ENCODE results near the gene PTTG2.

- no peak for TF ChIP-seq CTCF (IDR thresholded peaks at IDR 0.05)
- no peak for TF ChIP-seq POLR2A (IDR thresholded peaks at IDR 0.05)
- TF ChIP-seq EP300 (IDR thresholded peaks at IDR 0.05), result no peak
Observed at GRCh38 chr4:38001927-38002326, 41.7 kb downstream of the PTTG2 start.

Measured in tibial nerve (tissue), 4 donors.